Measurements from ENCODE around the gene GLT6D1. TPM values are rescaled to one million over a fixed set of nuclear protein-coding genes. Genes with fewer than 3 reads are reported as not detected.

GLT6D1 gene
- total and polyA plus RNA-seq, 2 donors (not counting 3 experiments of a cell fraction or from before 2014, with no cell fraction given), result not detected

DNA sequence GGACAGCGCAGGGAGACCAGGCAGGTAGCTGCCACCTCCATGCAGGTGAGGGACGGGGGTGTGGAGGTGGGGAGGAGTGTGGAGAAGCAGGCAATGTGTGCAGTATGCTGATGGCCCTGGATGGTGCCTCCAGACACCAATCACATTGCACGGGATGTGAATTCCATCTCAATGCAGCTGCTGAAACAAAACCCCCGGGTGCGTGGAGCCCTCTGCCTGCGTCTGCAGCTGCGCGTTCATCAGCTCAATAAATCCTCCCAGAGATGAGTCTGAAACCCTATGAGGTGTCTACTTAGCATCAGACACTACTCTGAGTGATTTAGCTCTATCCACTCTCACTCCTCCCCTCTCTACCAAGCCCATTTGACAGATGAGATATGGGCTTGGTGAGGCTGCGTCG is 49.7 kb upstream of the GLT6D1 start:
- no peak for DNase-seq (ENCODE audit: low read depth, low spot score)

More for the DNA sequence above, 49.7 kb upstream of the GLT6D1 start:
- H3K9ac ChIP-seq (replicated peaks; ENCODE audit: extremely low read depth, insufficient read depth, low read length), result no peak overlapping the region
- no peak overlapping the region for H3K4me2 ChIP-seq (ENCODE audit: insufficient read depth, low read length)
- no peaks in the 10 kb centered on the region for H3K9me3 ChIP-seq (replicated peaks; ENCODE audit: control insufficient read depth, insufficient read depth, low read length)
- H4K20me1 ChIP-seq (replicated peaks; ENCODE audit: control insufficient read depth, extremely low read depth, insufficient read depth, low read length), result no peaks in the 10 kb centered on the region
- dilution Hi-C loops (cut with MboI; ENCODE audit: extremely low pct_ligation_motif_present, low sequenced_read_pairs) (no loop called here), intact Hi-C loops (cut with micrococcal nuclease) (no loop called here)
- no peaks in the 10 kb centered on the region for H3K9me1 ChIP-seq (replicated peaks; ENCODE audit: control insufficient read depth, extremely low read depth, insufficient read depth, low read length)
- H3K79me2 ChIP-seq (ENCODE audit: control insufficient read depth, insufficient read depth, low read length), result no peaks in the 10 kb centered on the region
- TF ChIP-seq JUN (IDR thresholded peaks at IDR 0.05; ENCODE audit: borderline replicate concordance, insufficient read depth, insufficient read length, low read depth) (no peak), FOS (IDR thresholded peaks at IDR 0.05; ENCODE audit: borderline replicate concordance, insufficient read depth, low read length) (no peak), MYC (IDR thresholded peaks at IDR 0.05; ENCODE audit: low read depth, low read length) (no peak), EZH2 (IDR thresholded peaks at IDR 0.05; ENCODE audit: borderline replicate concordance, low read depth, low read length, severe bottlenecking) (no peak), GATA2 (IDR thresholded peaks at IDR 0.05; ENCODE audit: insufficient read depth, insufficient read length, low read depth, low read length) (no peak), POLR2A (IDR thresholded peaks at IDR 0.05; ENCODE audit: low read depth, low read length) (no peak), POLR2AphosphoS5 (IDR thresholded peaks at IDR 0.05; ENCODE audit: insufficient read depth, low read depth, low read length) (no peak)
- TF ChIP-seq, protein P1, sequence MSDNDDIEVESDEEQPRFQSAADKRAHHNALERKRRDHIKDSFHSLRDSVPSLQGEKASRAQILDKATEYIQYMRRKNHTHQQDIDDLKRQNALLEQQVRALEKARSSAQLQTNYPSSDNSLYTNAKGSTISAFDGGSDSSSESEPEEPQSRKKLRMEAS (IDR thresholded peaks at IDR 0.05; ENCODE audit: insufficient read depth, insufficient read length), result no peak
- TF ChIP-seq, protein P2, sequence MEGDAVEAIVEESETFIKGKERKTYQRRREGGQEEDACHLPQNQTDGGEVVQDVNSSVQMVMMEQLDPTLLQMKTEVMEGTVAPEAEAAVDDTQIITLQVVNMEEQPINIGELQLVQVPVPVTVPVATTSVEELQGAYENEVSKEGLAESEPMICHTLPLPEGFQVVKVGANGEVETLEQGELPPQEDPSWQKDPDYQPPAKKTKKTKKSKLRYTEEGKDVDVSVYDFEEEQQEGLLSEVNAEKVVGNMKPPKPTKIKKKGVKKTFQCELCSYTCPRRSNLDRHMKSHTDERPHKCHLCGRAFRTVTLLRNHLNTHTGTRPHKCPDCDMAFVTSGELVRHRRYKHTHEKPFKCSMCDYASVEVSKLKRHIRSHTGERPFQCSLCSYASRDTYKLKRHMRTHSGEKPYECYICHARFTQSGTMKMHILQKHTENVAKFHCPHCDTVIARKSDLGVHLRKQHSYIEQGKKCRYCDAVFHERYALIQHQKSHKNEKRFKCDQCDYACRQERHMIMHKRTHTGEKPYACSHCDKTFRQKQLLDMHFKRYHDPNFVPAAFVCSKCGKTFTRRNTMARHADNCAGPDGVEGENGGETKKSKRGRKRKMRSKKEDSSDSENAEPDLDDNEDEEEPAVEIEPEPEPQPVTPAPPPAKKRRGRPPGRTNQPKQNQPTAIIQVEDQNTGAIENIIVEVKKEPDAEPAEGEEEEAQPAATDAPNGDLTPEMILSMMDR (IDR thresholded peaks at IDR 0.05; ENCODE audit: extremely low read depth in 1 of 2, insufficient read depth in 1 of 2, low read depth in 1 of 2, low read length in 2 of 2), result no peak
- no peak for FAIRE-seq
- no peaks in the 10 kb centered on the region for H3K36me3 ChIP-seq (ENCODE audit: control insufficient read depth in 2 of 2, extremely low read depth in 1 of 2, insufficient read depth in 2 of 2, low read length in 2 of 2)
- H3K4me3 ChIP-seq (replicated peaks in 1 of 3; ENCODE audit: insufficient read depth in 1 of 3, low read depth in 1 of 3, low read length in 3 of 3), result no peak overlapping the region
- H2AFZ ChIP-seq (ENCODE audit: low read depth, low read length), result no peak overlapping the region
- ChIA-PET CTCF (no interaction called here), POLR2A (no interaction called here)
- H3K27me3 ChIP-seq (ENCODE audit: control insufficient read depth in 2 of 2, insufficient read depth in 2 of 2, low read length in 2 of 2), result no peaks in the 10 kb centered on the region
- no TSS peak for BruUV-seq (replicated peaks)
- H3K27ac ChIP-seq (ENCODE audit: insufficient read depth, low read depth, low read length), result no peak overlapping the region
- H3K4me1 ChIP-seq (ENCODE audit: control insufficient read depth, extremely low read depth, insufficient read depth, low read length), result no peaks in the 10 kb centered on the region
